ENCODE data around the gene IGSF21. TPM values are rescaled to one million over a fixed set of nuclear protein-coding genes. Genes with fewer than 3 reads are reported as not detected.

The IGSF21 gene
- total and polyA plus RNA-seq, 4 donors, result 0.31 to 1.5 (median 0.88) TPM

GRCh38 chr1:18247151-18247550, 139.6 kb downstream of the IGSF21 start:
- H3K27me3 ChIP-seq (ENCODE audit: control insufficient read depth in 4 of 4, insufficient read depth in 4 of 4, low read length in 3 of 4), result peaks cover 0 to 2% (median 0%) of the 10 kb centered on the region in 4 donors
- H3K4me3 ChIP-seq (ENCODE audit: low read depth in 1 of 3, low read length in 3 of 3), result no peak overlapping the region
- H3K9ac ChIP-seq (ENCODE audit: low read depth in 1 of 2, low read length in 2 of 2), result no peak overlapping the region
- no peak for DNase-seq (ENCODE audit: low spot score)
- WGBS, result 40% methylated on average over 4 of the region's 4 CpGs
- H3K36me3 ChIP-seq (ENCODE audit: control insufficient read depth in 4 of 4, insufficient read depth in 3 of 4, low read depth in 1 of 4, low read length in 3 of 4), result no peaks in the 10 kb centered on the region
- H3K9me3 ChIP-seq (ENCODE audit: control insufficient read depth in 4 of 4, low read length in 3 of 4), result peaks cover 0 to 8% (median 4%) of the 10 kb centered on the region in 4 donors
- H3K27ac ChIP-seq (ENCODE audit: low read depth in 1 of 2, low read length in 2 of 2), result no peak overlapping the region
- no peaks in the 10 kb centered on the region for H3K4me1 ChIP-seq (ENCODE audit: control insufficient read depth in 4 of 4, insufficient read depth in 4 of 4, low read length in 3 of 4)
- TF ChIP-seq JUND (IDR thresholded peaks at IDR 0.05), result no peak
- TF ChIP-seq, protein P1, sequence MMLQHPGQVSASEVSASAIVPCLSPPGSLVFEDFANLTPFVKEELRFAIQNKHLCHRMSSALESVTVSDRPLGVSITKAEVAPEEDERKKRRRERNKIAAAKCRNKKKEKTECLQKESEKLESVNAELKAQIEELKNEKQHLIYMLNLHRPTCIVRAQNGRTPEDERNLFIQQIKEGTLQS (IDR thresholded peaks at IDR 0.05), result no peak
- TF ChIP-seq CTCF (IDR thresholded peaks at IDR 0.05; ENCODE audit: low read depth, low read length, missing input control), result no peak
- TF ChIP-seq HNF4G (IDR thresholded peaks at IDR 0.05), result no peak
- no peak for TF ChIP-seq FOXA2 (IDR thresholded peaks at IDR 0.05)
- TF ChIP-seq FOXA1 (IDR thresholded peaks at IDR 0.05), result no peak

DNA sequence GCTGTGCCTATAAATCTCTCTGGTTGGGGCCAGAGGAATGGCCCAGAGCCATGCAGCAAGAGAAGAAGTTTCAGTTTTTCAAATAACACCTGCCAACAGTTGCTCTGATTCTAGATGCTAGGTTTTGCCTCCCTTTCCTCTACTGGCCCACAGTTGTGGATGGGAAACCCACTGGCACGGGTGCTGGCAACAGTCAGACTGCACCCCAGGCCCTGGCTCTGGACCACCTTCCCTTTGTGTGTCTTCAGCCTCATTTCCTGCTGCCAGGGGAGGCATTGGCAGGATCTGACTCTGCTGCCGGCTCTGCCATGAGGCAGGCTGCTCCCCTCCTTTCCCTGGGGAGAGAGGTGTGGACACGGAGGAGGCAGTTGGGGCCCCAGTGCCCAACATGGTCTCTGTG, 142.0 kb downstream of the IGSF21 start:
- Histone ChIP-seq H3K27me3 (ENCODE audit: control insufficient read depth in 4 of 4, insufficient read depth in 4 of 4, low read length in 3 of 4) (no peaks in the 10 kb centered on the region), H3K4me3 (ENCODE audit: low read depth in 1 of 3, low read length in 3 of 3) (no peak overlapping the region), H3K27ac (ENCODE audit: low read depth in 1 of 2, low read length in 2 of 2) (no peak overlapping the region), H3K9me3 (ENCODE audit: control insufficient read depth in 4 of 4, low read length in 3 of 4) (peaks cover 0 to 8% (median 3%) of the 10 kb centered on the region in 4 donors), H3K36me3 (ENCODE audit: control insufficient read depth in 4 of 4, insufficient read depth in 3 of 4, low read depth in 1 of 4, low read length in 3 of 4) (no peaks in the 10 kb centered on the region), H3K4me1 (ENCODE audit: control insufficient read depth in 4 of 4, insufficient read depth in 4 of 4, low read length in 3 of 4) (no peaks in the 10 kb centered on the region), H3K9ac (ENCODE audit: low read depth in 1 of 2, low read length in 2 of 2) (no peak overlapping the region)
- no peak for TF ChIP-seq CTCF (IDR thresholded peaks at IDR 0.05; ENCODE audit: low read depth, low read length, missing input control)
- no peak for TF ChIP-seq JUND (IDR thresholded peaks at IDR 0.05)
- no peak for TF ChIP-seq NR2F2 (IDR thresholded peaks at IDR 0.05)
- no peak for TF ChIP-seq RXRA (IDR thresholded peaks at IDR 0.05)
- TF ChIP-seq TAF1 (conservative IDR thresholded peaks at IDR 0.05), result no peak
- TF ChIP-seq FOXA2 (IDR thresholded peaks at IDR 0.05), result no peak
- TF ChIP-seq YY1 (IDR thresholded peaks at IDR 0.05), result no peak
- no peak for TF ChIP-seq REST (IDR thresholded peaks at IDR 0.05)
- no peak for TF ChIP-seq RAD21 (IDR thresholded peaks at IDR 0.05)
- TF ChIP-seq, protein P1 (IDR thresholded peaks at IDR 0.05), result no peak
- no peak for TF ChIP-seq EGR1 (IDR thresholded peaks at IDR 0.05; ENCODE audit: low read depth in 2 of 2)
- no peak for TF ChIP-seq SP1 (IDR thresholded peaks at IDR 0.05)
- no peak for TF ChIP-seq MAX (IDR thresholded peaks at IDR 0.05)
- TF ChIP-seq HNF4G (IDR thresholded peaks at IDR 0.05), result no peak
- no peak for TF ChIP-seq ZBTB33 (IDR thresholded peaks at IDR 0.05)
- TF ChIP-seq GABPA (IDR thresholded peaks at IDR 0.05 in 1 of 2, conservative IDR thresholded peaks at IDR 0.05 in 1 of 2), result no peak
- no peak for TF ChIP-seq FOXA1 (IDR thresholded peaks at IDR 0.05)
- TF ChIP-seq HNF4A (conservative IDR thresholded peaks at IDR 0.05), result no peak
- 68% methylated on average over 3 of the region's 3 CpGs for WGBS
- DNase-seq (ENCODE audit: low spot score), result no peak

All from liver (tissue), 9 donors.